HCT116 (cell line): ENCODE measurements around the gene HBB. TPM values are rescaled to one million over a fixed set of nuclear protein-coding genes. Genes with fewer than 3 reads are reported as not detected.
A peak's percentile ranks its signal among the peaks of the same experiment; 100 is the strongest.

Experiments
- ATAC-seq: fragments of 200-7000 bp; cut with Tn5 transposase; 2 replicates; pipeline ENCODE4 v1.9.1; 2020; ENCODE audit warnings: mild to moderate bottlenecking, moderate library complexity
- BruUV-seq: library from RNA; stranded (reverse); fragments of 400-500 nt; replicated peaks from 2 replicates; lab custom pipeline; 2021; lab: Mats Ljungman, UMichigan
- CTCF ChIA-PET: fragments of 300-600 bp; sonication (Branson Sonifier 250); formaldehyde crosslinking; loops from one replicate; lab custom pipeline; 2021; ENCODE audit warnings: antibody characterized with exemption; lab: Charles Lee
- POLR2A ChIA-PET: fragments of 300-600, 350-600 bp; sonication (Branson Sonifier 250); formaldehyde crosslinking; loops from one replicate; lab custom pipeline; 2021; ENCODE audit warnings: antibody characterized with exemption; lab: Charles Lee
- RAD21 ChIA-PET, 2 experiments: fragments of 300-600 bp; sonication (Branson Sonifier 250); formaldehyde crosslinking; loops; one replicate each; lab custom pipeline; 2023; ENCODE audit warnings: low total read pairs in 2 of 2; ENCODE audit not compliant: uncharacterized antibody in 2 of 2, unreplicated experiment in 2 of 2, low non-redundant PET in 1 of 2; lab: Charles Lee
- DNase-seq: peaks from one replicate; pipeline ENCODE4 v3.0.0-alpha.2; 2010; ENCODE audit warnings: low read depth, low spot score
- H2AFZ ChIP-seq: fragments of 200-600 bp; shearing (Covaris generic), sonication (generic); 2 replicates; pipeline ENCODE4 v1.6.1; 2017; ENCODE audit warnings: low read depth, mixed run types, mixed read lengths, antibody characterized with exemption, low read length; ENCODE audit not compliant: poor library complexity, severe bottlenecking
- H3K27ac ChIP-seq: 2 replicates; pipeline ENCODE4 v1.5.1; 2012; ENCODE audit warnings: low read depth, low read length
- H3K27me3 ChIP-seq: fragments of 200-600 bp; sonication (generic); 2 replicates; pipeline ENCODE4 v1.6.1; 2016; ENCODE audit warnings: mixed run types, low read length, mixed read lengths; ENCODE audit not compliant: insufficient read depth
- H3K36me3 ChIP-seq, 2 experiments: fragments of 200-500 bp in 1 of 2; fragments of 200-600 bp in 1 of 2; sonication (Bioruptor generic) in 1 of 2; sonication (generic) in 1 of 2; 2 replicates each; pipeline versions ENCODE4 v1.5.1 to v1.6.1; 2014 to 2016; ENCODE audit warnings: low read length in 2 of 2, inconsistent platforms in 1 of 2, mixed read lengths in 1 of 2, mixed run types in 1 of 2; ENCODE audit not compliant: insufficient read depth in 2 of 2, control insufficient read depth in 1 of 2
- H3K4me1 ChIP-seq, 2 experiments: fragments of 200-600 bp in 1 of 2; sonication (generic) in 1 of 2; 2 replicates each; pipeline versions ENCODE4 v1.5.1 to v1.6.1; 2012 to 2017; ENCODE audit warnings: low read length in 2 of 2, inconsistent platforms in 1 of 2, mild to moderate bottlenecking in 1 of 2, mixed read lengths in 1 of 2, mixed run types in 1 of 2, moderate library complexity in 1 of 2; ENCODE audit not compliant: insufficient read depth in 2 of 2, control insufficient read depth in 1 of 2
- H3K4me2 ChIP-seq: fragments of 200-600 bp; sonication (generic); 2 replicates; pipeline ENCODE4 v1.6.1; 2017; ENCODE audit warnings: mixed run types, low read length, mixed read lengths
- H3K4me3 ChIP-seq, 2 experiments: fragments of 200-600 bp in 1 of 2; sonication (generic) in 1 of 2; replicated peaks in 1 of 2; 2 replicates each; pipeline ENCODE4 v1.5.1; 2011 to 2016; ENCODE audit warnings: low read length in 2 of 2, control low read depth in 1 of 2, low read depth in 1 of 2, mild to moderate bottlenecking in 1 of 2, mixed read lengths in 1 of 2, mixed run types in 1 of 2
- H3K79me2 ChIP-seq: fragments of 200-600 bp; sonication (generic); 2 replicates; pipeline ENCODE4 v1.6.1; 2017; ENCODE audit warnings: mild to moderate bottlenecking, mixed run types, low read length, moderate library complexity, mixed read lengths; ENCODE audit not compliant: insufficient read depth
- H3K9ac ChIP-seq: fragments of 200-600 bp; sonication (generic); 2 replicates; pipeline ENCODE4 v1.6.1; 2016; ENCODE audit warnings: low read length, mixed read lengths
- H3K9me2 ChIP-seq: fragments of 200-600 bp; sonication (generic), shearing (Covaris generic); 2 replicates; pipeline ENCODE4 v1.6.1; 2017; ENCODE audit warnings: mixed run types, mild to moderate bottlenecking, moderate library complexity; ENCODE audit not compliant: insufficient read depth
- H3K9me3 ChIP-seq, 2 experiments: fragments of 200-500 bp in 1 of 2; fragments of 200-600 bp in 1 of 2; sonication (Bioruptor generic) in 1 of 2; sonication (generic) in 1 of 2; 2 replicates each; pipeline ENCODE4 v1.6.1; 2014 to 2017; ENCODE audit warnings: low read length in 2 of 2, mixed read lengths in 2 of 2, inconsistent platforms in 1 of 2, low read depth in 1 of 2, mild to moderate bottlenecking in 1 of 2, mixed run types in 1 of 2, moderate library complexity in 1 of 2; ENCODE audit not compliant: control insufficient read depth in 1 of 2, insufficient read depth in 1 of 2
- H4K20me1 ChIP-seq: fragments of 200-600 bp; sonication (generic), shearing (Covaris generic); 2 replicates; pipeline ENCODE4 v1.6.1; 2017; ENCODE audit warnings: mixed run types, mild to moderate bottlenecking, moderate library complexity; ENCODE audit not compliant: insufficient read depth
- ELF1 ChIP-seq: IDR thresholded peaks from 2 replicates; pipeline ENCODE4 v1.6.1; 2012; ENCODE audit warnings: low read depth, borderline replicate concordance
- EZH2phosphoT487 ChIP-seq: fragments of 200-600 bp; IDR thresholded peaks from 2 replicates; pipeline ENCODE4 v1.6.1; 2018; ENCODE audit warnings: antibody characterized with exemption, borderline replicate concordance
- FOSL1 ChIP-seq: IDR thresholded peaks from 2 replicates; pipeline ENCODE4 v1.6.1; 2012; ENCODE audit warnings: low read depth
- POLR2AphosphoS5 ChIP-seq: IDR thresholded peaks from 2 replicates; pipeline ENCODE4 v1.6.1; 2011; ENCODE audit warnings: mild to moderate bottlenecking, low read depth, low read length, moderate library complexity
- SIN3A ChIP-seq: IDR thresholded peaks from 2 replicates; pipeline ENCODE4 v1.6.1; 2012; ENCODE audit warnings: low read depth
- SRF ChIP-seq: IDR thresholded peaks from 2 replicates; pipeline ENCODE4 v1.6.1; 2012; ENCODE audit warnings: low read depth
- YY1 ChIP-seq: IDR thresholded peaks from 2 replicates; pipeline ENCODE4 v1.6.1; 2011; ENCODE audit warnings: low read length, low read depth, moderate library complexity, mild to moderate bottlenecking; ENCODE audit not compliant: insufficient replicate concordance; ENCODE audit errors: extremely low read depth
- ZFX ChIP-seq: fragments of 450-650 bp; IDR thresholded peaks from 2 replicates; pipeline ENCODE4 v1.6.1; 2017
- intact Hi-C: fragments of 100-400 bp; cut with micrococcal nuclease; formaldehyde crosslinking; loops from 2 replicates; pipeline ENCODE4 v1.10.0; 2022
- total RNA-seq: library from RNA; stranded (reverse); gene quantifications from one replicate; pipeline ENCODE4 v1.2.1, GENCODE V29; 2021; ENCODE audit not compliant: unreplicated experiment
- TF ChIP-seq, protein P1 (sequence below): IDR thresholded peaks from 2 replicates; pipeline ENCODE4 v1.6.1; 2012
- TF ChIP-seq, protein P2 (sequence below), 3 experiments: fragments of 200-600 bp in 1 of 3; sonication (generic) in 1 of 3; IDR thresholded peaks in 2 of 3; conservative IDR thresholded peaks in 1 of 3; 2 replicates each; pipeline ENCODE4 v1.5.1; 2012 to 2017; ENCODE audit warnings: low read depth in 2 of 3, low read length in 2 of 3, antibody characterized with exemption in 1 of 3, borderline replicate concordance in 1 of 3, control low read depth in 1 of 3, mild to moderate bottlenecking in 1 of 3, mixed read lengths in 1 of 3, mixed run types in 1 of 3, moderate library complexity in 1 of 3; ENCODE audit not compliant: insufficient read depth in 1 of 3

HBB gene
- total RNA-seq, 1 experiment from 2014 or later, result not detected

DNA sequence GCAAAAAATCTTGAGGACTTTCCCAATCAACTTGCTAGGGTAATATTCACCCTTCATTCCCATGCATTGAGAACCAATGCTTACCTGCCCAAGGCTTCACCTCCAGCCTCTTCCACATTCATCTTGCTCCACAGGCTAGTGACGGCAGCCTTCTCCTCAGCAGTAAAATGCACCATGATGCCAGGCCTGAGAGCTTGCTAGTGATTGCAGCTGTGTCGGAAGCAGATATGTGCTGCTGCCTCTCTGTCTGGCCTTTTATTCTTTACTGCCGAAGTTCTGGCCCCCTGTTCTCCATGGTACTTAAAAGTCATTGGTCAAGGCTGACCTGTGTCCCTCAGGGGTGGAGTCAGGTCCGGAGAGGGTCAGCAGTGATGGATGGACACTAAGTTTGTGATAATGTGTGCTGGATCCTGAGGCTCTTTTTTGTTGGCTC, 42.9 kb upstream of the HBB start, which contains the start of gene HBE1:
TSS of gene HBE1 (minus strand) at position 231 of the 433 bp plus-strand sequence. CDS start at position 176, 55 bp downstream.
- TSS peak; percentile 27 for BruUV-seq
- ChIA-PET RAD21 (no interaction called here), POLR2A (no interaction called here), CTCF (no interaction called here)
- H3K79me2 ChIP-seq, result no peaks in the 10 kb centered on the region
- ATAC-seq, result no peak
- no peaks in the 10 kb centered on the region for H3K9me2 ChIP-seq
- no peak for TF ChIP-seq YY1
- no peak for TF ChIP-seq EZH2phosphoT487
- TF ChIP-seq, protein P1, sequence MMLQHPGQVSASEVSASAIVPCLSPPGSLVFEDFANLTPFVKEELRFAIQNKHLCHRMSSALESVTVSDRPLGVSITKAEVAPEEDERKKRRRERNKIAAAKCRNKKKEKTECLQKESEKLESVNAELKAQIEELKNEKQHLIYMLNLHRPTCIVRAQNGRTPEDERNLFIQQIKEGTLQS, result no peak
- no peak for TF ChIP-seq SRF
- no peak for TF ChIP-seq ZFX
- TF ChIP-seq ELF1, result no peak
- TF ChIP-seq FOSL1, result no peak
- TF ChIP-seq POLR2AphosphoS5, result no peak
- TF ChIP-seq, protein P2, sequence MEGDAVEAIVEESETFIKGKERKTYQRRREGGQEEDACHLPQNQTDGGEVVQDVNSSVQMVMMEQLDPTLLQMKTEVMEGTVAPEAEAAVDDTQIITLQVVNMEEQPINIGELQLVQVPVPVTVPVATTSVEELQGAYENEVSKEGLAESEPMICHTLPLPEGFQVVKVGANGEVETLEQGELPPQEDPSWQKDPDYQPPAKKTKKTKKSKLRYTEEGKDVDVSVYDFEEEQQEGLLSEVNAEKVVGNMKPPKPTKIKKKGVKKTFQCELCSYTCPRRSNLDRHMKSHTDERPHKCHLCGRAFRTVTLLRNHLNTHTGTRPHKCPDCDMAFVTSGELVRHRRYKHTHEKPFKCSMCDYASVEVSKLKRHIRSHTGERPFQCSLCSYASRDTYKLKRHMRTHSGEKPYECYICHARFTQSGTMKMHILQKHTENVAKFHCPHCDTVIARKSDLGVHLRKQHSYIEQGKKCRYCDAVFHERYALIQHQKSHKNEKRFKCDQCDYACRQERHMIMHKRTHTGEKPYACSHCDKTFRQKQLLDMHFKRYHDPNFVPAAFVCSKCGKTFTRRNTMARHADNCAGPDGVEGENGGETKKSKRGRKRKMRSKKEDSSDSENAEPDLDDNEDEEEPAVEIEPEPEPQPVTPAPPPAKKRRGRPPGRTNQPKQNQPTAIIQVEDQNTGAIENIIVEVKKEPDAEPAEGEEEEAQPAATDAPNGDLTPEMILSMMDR (IDR thresholded peaks at IDR 0.05 in 2 of 3, conservative IDR thresholded peaks at IDR 0.05 in 1 of 3; ENCODE audit: borderline replicate concordance in 1 of 3, insufficient read depth in 1 of 3, low read depth in 2 of 3, low read length in 2 of 3), result no peak
- TF ChIP-seq SIN3A, result no peak
- H3K27me3 ChIP-seq, result no peaks in the 10 kb centered on the region
- peaks cover 0 to 5% of the 10 kb centered on the region in 2 experiments; a peak in 1 of 4 replicates for H3K4me1 ChIP-seq
- DNase-seq, result no peak
- H2AFZ ChIP-seq, result no peak within 1 kb of the TSS
- no peak within 1 kb of the TSS for H3K4me3 ChIP-seq
- H4K20me1 ChIP-seq, result no peaks in the 10 kb centered on the region; the same call in 1 of the 2 replicates
- H3K36me3 ChIP-seq, result peaks cover 0 to 8% of the 10 kb centered on the region in 2 experiments; a peak in 1 of 4 replicates
- intact Hi-C loops, result no loop called here
- H3K9me3 ChIP-seq, result no peaks in the 10 kb centered on the region
- no peak within 1 kb of the TSS for H3K4me2 ChIP-seq
- no peak within 1 kb of the TSS for H3K9ac ChIP-seq
- H3K27ac ChIP-seq, result no peak within 1 kb of the TSS
